ENCODE data around the gene ZNF711. TPM values are rescaled to one million over a fixed set of nuclear protein-coding genes. Genes with fewer than 3 reads are reported as not detected.

The ZNF711 gene
- total and polyA plus RNA-seq, 10 of the 15 experiments (the other 5 are each of a cell fraction or from before 2014, with no cell fraction given), result 1.00 to 16.5 (median 2.8) TPM

GRCh38 chrX:85203461-85203970 lies 40.3 kb upstream of the ZNF711 start:
- Histone ChIP-seq H3K9ac (ENCODE audit: control insufficient read depth, insufficient read depth, low read length) (no peak overlapping the region), H3K27me3 (replicated peaks in 1 of 2; ENCODE audit: control insufficient read depth in 2 of 2, insufficient read depth in 2 of 2, low read length in 1 of 2) (no peaks in the 10 kb centered on the region), H3K27ac (ENCODE audit: control insufficient read depth, insufficient read depth) (no peak overlapping the region), H4K20me1 (ENCODE audit: control insufficient read depth, insufficient read depth) (no peaks in the 10 kb centered on the region), H2AFZ (ENCODE audit: control insufficient read depth, low read depth, low read length) (no peak overlapping the region), H3K9me3 (replicated peaks; ENCODE audit: control insufficient read depth, insufficient read depth, low read length) (no peaks in the 10 kb centered on the region), H3K4me1 (ENCODE audit: control insufficient read depth, insufficient read depth, low read length) (no peaks in the 10 kb centered on the region), H3K79me2 (ENCODE audit: control insufficient read depth, insufficient read depth, low read length) (no peaks in the 10 kb centered on the region), H3K4me2 (ENCODE audit: control insufficient read depth, insufficient read depth) (no peak overlapping the region), H3K4me3 (no peak overlapping the region), H3K36me3 (ENCODE audit: control insufficient read depth in 2 of 2, insufficient read depth in 2 of 2, low read length in 1 of 2) (no peaks in the 10 kb centered on the region)
- POLR2A ChIA-PET, result no interaction called here
- FAIRE-seq (no peak), ATAC-seq (no peak), DNase-seq (ENCODE audit: low read depth, low spot score) (no peak)
- RAD21 ChIA-PET (ENCODE audit: unreplicated experiment), result no interaction called here
- CTCF ChIA-PET, result interaction anchor here (0.6 kb wide), 1 partner anchor 284 kb away, joined by 3 read pairs; no protein-coding TSS in a partner anchor
- in situ Hi-C loops (cut with MboI), result no loop called here
- no TSS peak for BruUV-seq (replicated peaks)
- TF ChIP-seq, protein P1, sequence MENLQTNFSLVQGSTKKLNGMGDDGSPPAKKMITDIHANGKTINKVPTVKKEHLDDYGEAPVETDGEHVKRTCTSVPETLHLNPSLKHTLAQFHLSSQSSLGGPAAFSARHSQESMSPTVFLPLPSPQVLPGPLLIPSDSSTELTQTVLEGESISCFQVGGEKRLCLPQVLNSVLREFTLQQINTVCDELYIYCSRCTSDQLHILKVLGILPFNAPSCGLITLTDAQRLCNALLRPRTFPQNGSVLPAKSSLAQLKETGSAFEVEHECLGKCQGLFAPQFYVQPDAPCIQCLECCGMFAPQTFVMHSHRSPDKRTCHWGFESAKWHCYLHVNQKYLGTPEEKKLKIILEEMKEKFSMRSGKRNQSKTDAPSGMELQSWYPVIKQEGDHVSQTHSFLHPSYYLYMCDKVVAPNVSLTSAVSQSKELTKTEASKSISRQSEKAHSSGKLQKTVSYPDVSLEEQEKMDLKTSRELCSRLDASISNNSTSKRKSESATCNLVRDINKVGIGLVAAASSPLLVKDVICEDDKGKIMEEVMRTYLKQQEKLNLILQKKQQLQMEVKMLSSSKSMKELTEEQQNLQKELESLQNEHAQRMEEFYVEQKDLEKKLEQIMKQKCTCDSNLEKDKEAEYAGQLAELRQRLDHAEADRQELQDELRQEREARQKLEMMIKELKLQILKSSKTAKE (IDR thresholded peaks at IDR 0.05; ENCODE audit: low read depth, poor library complexity, severe bottlenecking), result no peak
- TF ChIP-seq HCFC1 (IDR thresholded peaks at IDR 0.05; ENCODE audit: low read length), result no peak
- TF ChIP-seq ETV6 (conservative IDR thresholded peaks at IDR 0.05 in 1 of 2, IDR thresholded peaks at IDR 0.05 in 1 of 2; ENCODE audit: borderline replicate concordance in 1 of 2, low read depth in 1 of 2), result no peak
- TF ChIP-seq ZNF207 (IDR thresholded peaks at IDR 0.05; ENCODE audit: borderline replicate concordance), result no peak
- TF ChIP-seq MYB (IDR thresholded peaks at IDR 0.05; ENCODE audit: borderline replicate concordance, low read depth, low read length), result no peak
- TF ChIP-seq SIX5 (IDR thresholded peaks at IDR 0.05; ENCODE audit: low read depth, low read length, severe bottlenecking), result no peak
- TF ChIP-seq, protein P2, sequence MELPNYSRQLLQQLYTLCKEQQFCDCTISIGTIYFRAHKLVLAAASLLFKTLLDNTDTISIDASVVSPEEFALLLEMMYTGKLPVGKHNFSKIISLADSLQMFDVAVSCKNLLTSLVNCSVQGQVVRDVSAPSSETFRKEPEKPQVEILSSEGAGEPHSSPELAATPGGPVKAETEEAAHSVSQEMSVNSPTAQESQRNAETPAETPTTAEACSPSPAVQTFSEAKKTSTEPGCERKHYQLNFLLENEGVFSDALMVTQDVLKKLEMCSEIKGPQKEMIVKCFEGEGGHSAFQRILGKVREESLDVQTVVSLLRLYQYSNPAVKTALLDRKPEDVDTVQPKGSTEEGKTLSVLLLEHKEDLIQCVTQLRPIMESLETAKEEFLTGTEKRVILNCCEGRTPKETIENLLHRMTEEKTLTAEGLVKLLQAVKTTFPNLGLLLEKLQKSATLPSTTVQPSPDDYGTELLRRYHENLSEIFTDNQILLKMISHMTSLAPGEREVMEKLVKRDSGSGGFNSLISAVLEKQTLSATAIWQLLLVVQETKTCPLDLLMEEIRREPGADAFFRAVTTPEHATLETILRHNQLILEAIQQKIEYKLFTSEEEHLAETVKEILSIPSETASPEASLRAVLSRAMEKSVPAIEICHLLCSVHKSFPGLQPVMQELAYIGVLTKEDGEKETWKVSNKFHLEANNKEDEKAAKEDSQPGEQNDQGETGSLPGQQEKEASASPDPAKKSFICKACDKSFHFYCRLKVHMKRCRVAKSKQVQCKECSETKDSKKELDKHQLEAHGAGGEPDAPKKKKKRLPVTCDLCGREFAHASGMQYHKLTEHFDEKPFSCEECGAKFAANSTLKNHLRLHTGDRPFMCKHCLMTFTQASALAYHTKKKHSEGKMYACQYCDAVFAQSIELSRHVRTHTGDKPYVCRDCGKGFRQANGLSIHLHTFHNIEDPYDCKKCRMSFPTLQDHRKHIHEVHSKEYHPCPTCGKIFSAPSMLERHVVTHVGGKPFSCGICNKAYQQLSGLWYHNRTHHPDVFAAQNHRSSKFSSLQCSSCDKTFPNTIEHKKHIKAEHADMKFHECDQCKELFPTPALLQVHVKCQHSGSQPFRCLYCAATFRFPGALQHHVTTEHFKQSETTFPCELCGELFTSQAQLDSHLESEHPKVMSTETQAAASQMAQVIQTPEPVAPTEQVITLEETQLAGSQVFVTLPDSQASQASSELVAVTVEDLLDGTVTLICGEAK (IDR thresholded peaks at IDR 0.05; ENCODE audit: borderline replicate concordance), result no peak
- TF ChIP-seq, protein P3, sequence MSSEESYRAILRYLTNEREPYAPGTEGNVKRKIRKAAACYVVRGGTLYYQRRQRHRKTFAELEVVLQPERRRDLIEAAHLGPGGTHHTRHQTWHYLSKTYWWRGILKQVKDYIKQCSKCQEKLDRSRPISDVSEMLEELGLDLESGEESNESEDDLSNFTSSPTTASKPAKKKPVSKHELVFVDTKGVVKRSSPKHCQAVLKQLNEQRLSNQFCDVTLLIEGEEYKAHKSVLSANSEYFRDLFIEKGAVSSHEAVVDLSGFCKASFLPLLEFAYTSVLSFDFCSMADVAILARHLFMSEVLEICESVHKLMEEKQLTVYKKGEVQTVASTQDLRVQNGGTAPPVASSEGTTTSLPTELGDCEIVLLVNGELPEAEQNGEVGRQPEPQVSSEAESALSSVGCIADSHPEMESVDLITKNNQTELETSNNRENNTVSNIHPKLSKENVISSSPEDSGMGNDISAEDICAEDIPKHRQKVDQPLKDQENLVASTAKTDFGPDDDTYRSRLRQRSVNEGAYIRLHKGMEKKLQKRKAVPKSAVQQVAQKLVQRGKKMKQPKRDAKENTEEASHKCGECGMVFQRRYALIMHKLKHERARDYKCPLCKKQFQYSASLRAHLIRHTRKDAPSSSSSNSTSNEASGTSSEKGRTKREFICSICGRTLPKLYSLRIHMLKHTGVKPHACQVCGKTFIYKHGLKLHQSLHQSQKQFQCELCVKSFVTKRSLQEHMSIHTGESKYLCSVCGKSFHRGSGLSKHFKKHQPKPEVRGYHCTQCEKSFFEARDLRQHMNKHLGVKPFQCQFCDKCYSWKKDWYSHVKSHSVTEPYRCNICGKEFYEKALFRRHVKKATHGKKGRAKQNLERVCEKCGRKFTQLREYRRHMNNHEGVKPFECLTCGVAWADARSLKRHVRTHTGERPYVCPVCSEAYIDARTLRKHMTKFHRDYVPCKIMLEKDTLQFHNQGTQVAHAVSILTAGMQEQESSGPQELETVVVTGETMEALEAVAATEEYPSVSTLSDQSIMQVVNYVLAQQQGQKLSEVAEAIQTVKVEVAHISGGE (CRISPR knock-in tag; IDR thresholded peaks at IDR 0.05), result no peak
- TF ChIP-seq ZNF384 (IDR thresholded peaks at IDR 0.05; ENCODE audit: borderline replicate concordance, low read depth, low read length), result no peak
- no peak for TF ChIP-seq SMAD5 (IDR thresholded peaks at IDR 0.05; ENCODE audit: low read depth)
- SMC1A ChIA-PET (ENCODE audit: uncharacterized antibody, unreplicated experiment), result no interaction called here
- 62% methylated on average over 8 of the region's 8 CpGs for WGBS (ENCODE audit: insufficient coverage, insufficient replicate concordance, low lambda C conversion rate, missing lambda C conversion rate)
- intact Hi-C loops (cut with micrococcal nuclease; ENCODE audit: unreplicated experiment), result no loop called here

Data from GM12878 (cell line).